G401 (cell line): ENCODE measurements around the gene JAG1. TPM values are rescaled to one million over a fixed set of nuclear protein-coding genes. Genes with fewer than 3 reads are reported as not detected.

Experiments
- DNase-seq: peaks from one replicate; pipeline ENCODE4 v3.0.0-alpha.2; 2015; ENCODE audit warnings: low spot score
- in situ Hi-C: cut with HindIII; loops from 2 replicates; pipeline ENCODE4 v1.10.0; 2016; ENCODE audit warnings: low sequenced_read_pairs, mixed read lengths
- total RNA-seq: library from RNA; depleted of rRNA; stranded (reverse); fragments of >200 nt; shearing (Covaris generic); gene quantifications from 2 replicates; pipeline ENCODE4 v1.2.3, GENCODE V29; 2014

The JAG1 gene
- total RNA-seq, 1 experiment from 2014 or later = not detected

DNA sequence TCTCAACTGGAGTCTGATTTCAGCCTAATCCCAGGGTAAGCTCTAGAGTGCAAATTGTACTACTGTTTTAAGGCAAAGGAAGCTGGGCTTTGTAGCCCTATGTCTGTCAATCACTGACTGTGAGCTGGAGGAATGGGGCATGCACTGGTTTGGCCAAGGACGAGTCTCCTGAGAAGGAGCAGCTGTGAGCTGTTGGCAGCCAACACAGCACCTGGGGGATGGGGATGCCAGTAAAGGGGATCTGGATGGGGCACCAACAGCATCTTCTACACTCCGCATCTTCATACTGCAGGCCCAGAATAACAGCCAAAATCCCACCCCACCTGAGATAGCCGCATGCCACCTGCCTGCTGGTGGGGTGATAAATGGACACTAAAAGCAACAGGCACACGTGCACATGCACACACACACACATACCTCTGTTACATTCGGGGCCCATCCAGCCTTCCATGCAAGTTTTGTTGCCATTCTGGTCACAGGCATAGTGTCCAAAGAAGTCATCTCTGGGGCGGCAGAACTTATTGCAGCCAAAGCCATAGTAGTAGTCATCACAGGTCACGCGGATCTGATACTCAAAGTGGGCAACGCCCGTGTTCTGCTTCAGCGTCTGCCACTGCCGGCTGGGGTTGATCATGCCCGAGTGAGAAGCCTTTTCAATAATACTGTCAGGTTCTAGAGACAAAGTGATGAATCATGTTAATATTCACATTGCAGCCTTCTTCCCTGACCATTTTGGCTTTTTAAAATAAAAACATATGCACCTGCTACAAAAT is 15.6 kb downstream of the JAG1 start:
- no peak for DNase-seq
- in situ Hi-C loops = no loop called here

DNA sequence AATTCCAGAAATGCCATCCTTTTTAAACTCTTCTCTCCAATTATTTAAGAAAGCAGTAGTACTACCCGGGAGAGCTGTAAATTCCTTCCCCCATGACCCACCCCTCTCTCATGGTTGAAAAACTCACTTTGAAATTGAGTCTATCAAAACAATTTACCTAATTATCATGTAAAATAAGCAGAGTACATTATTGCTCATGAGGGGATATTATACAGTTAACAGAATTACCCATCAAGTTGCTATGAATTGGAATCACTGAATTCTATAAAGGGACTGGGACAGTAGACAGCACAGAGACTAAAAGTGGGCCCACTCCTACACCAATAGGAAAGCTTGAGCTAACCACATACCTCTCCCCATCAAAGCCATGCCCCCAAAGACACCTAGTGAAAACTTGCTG is 16.3 kb downstream of the JAG1 start:
- no peak for DNase-seq
- in situ Hi-C loops = no loop called here

DNA sequence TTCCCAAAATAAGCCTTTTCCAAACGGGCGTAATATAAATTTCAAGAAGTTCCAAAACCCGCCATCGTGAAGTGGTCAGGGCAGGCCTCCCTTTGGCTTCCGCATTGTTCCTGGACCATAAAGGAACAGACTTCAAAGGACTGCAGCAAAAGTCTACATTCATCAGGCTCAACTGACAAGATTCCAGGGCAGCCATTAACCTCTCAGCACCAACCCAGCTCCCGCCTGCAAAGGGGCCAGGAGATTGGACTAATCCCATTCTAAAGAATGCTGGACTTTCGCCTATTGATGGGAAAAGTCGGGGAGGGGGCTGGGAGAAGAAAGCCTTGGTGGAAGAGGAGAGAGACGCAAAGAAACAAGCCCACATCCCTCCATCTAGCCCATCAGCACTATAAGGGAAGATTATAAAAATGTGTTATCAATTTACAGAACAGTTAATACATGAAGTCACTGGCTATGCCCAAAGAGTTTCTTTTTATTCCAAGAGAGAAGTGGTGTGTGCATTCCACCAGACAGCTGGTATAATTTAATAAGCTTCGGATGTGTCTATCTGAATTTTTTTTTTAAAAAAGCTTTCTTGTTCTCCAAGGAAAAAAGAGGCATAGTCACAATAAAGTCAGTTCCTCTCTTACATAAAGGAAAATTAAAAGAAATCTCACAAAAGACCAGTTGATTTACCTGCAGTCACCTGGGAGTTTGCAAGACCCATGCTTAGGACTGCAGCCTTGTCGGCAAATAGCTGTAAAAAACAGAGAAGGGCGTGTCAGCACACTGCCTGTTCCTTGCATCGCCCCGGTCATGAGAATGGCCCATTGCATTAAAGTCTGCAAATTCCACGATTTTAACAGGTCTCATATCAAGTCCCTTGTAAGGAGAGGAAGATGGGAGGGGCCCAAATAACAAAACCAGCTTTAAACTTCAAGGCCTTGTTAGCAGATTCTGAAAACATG is 17.8 kb downstream of the JAG1 start:
- DNase-seq = no peak
- in situ Hi-C loops = no loop called here

DNA sequence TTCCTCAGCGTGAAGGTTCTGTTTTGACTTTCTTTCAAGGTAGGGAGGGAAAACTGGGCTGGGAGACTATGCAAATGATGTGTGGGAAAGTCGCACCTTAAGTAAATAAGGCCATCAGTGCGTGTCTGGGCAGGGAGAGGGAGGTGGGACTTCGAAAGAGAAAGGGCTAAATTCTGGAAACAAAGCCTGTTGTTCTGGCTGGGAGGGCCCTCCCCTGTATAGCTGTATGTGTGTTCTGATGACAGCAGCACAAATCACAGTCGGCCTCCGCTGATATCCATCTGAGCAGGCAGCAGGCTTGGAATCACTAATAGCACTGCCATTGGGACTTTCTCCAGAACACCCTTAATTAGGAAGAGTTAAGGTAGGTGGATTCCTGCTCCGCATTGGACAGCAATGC is 19.2 kb downstream of the JAG1 start:
- no peak for DNase-seq
- in situ Hi-C loops = no loop called here

DNA sequence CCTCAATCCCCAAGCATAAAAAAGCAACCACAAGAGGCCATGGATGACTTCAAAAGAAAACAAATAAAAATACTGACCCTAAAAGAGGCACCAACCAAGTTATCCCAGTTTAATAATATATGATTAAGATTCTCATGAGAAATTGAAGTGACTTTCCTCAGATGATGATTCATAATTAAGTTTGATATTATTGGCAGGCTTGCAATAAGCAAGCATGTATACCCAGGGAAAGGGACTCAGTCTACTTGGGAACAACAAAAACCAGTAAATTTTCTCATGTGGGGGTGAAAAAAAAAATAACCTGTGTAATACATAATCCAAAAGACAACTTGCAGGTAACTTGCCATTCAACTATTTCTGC is 19.6 kb downstream of the JAG1 start:
- in situ Hi-C loops = no loop called here
- no peak for DNase-seq

DNA sequence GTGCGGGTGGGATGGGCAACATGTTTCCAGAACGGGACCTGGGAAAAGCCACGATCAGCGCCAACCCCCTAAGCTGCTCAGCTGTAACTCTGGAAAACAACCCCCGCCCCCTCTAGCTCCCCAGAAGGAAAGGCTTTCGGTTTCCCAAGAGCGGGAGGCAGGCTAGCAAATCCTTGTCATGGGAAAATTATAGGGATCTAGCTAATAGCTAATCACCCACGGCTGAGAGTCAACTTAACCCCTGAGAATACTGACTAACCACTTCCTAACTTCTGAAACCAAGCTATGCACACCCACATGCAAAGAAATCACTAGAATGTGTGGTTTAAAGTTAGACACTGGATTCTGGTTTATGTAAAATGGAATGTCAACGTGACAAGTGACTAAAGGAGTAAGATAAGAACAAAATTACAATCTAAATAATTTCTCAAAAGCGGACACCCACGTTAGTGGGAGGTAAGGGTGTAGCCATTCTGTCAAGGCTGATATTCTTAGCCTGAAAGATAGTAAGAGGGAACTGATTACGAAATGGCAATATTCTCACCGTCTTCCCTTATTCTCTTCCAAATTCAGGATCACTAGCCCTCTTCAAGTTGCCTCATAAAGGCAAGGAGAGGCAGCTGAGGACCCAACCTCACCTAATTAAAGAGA is 20.1 kb downstream of the JAG1 start:
- DNase-seq = no peak
- in situ Hi-C loops = no loop called here

DNA sequence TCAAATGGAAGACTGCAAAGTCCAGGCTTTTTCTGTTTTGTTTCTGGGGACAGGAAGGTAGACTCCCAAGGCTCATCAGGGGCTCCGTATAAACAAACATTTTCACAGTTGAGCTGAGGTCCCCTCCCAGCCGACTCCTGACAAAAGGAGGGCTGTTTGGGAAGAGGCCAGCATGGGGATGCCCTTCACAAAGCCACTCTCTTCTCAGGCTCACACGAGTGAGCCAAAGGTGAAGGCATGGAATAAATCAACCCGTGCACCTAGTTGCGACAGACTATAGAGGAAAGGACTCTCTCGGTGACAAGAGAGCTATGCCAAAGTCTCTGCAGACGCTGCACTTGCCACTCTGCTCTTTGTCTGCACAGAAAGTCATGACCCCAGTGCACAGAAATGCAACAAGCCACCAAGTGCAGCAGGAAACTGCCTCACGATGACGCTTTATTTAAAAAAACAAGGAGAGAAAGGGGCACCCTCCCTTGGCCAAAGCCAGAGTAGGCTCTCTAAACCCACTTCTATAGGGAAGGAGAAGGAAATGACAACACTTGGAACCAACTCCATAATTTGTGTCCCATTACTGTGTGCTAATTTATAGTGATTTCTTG is 21.0 kb downstream of the JAG1 start:
- DNase-seq = no peak
- in situ Hi-C loops = no loop called here

DNA sequence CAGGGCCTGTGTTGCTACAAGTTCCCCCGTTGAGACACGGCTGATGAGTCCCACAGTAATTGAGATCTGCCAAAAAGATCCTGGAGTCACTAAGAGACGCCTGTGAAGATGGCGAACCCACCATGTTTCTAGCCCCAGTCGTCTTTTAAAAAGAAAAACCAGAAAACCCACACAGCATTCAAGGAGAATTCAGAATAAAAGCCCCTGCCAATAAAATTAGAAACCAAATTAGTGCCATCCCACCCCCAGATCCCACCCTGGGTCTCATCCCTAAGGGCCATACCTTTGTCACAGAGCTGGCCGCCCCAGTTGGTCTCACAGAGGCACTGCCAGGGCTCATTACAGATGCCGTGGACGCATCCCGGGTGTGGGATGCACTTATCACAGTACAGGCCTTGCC is 21.6 kb downstream of the JAG1 start:
- no peak for DNase-seq
- in situ Hi-C loops = no loop called here

DNA sequence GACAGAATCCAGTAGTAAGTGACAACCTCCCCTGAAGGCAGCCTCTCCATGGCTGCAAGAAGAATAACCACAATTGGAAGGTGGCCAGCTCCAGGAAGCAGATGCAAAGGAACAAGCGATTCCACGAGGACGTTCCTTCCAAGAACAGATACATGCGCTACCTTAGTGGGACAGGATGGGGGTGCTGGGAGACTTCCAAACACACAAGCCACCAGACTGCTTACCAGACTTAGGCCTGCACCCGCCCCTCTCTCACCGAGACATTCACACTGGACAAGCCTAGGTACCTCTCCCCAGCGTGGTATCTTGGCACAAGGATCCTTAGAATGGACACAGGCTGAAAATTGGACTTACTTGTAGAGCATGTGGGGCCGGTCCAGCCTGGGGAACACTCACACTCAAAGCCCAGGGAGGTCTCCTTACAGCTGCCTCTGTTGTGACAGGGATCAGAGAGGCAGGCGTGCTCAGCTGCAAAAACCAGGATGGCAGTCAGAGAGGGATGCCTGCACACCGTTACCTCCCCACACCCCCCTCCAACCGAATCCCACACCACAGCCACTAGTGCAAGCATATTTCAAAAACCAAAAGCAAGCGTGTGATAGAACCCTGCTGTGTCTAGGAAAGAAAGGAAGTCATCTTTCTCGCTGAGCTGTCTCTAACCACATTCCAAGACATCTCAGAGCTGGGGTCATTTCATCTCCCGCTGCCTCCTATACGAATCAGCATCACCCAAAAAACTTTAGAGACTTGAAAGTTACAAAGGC is 22.4 kb downstream of the JAG1 start:
- in situ Hi-C loops = no loop called here
- DNase-seq = no peak

DNA sequence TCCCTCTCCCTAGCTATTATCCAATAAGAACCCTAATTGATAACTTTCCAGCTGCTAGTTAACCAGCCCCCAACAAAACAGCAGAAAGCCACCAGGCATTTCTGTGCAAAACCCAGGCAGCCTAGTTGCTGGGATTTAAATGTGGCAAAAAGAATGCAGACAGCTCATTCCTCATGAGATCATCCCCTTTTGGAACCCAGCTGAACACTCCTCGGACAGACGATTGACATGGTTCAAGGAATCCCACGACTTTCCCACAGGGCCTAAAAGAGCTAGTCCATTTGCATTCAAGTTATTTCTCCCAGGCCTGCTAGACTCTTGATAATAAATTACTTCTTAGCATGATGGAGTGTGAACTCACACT is 24.0 kb downstream of the JAG1 start:
- DNase-seq = no peak
- in situ Hi-C loops = no loop called here

DNA sequence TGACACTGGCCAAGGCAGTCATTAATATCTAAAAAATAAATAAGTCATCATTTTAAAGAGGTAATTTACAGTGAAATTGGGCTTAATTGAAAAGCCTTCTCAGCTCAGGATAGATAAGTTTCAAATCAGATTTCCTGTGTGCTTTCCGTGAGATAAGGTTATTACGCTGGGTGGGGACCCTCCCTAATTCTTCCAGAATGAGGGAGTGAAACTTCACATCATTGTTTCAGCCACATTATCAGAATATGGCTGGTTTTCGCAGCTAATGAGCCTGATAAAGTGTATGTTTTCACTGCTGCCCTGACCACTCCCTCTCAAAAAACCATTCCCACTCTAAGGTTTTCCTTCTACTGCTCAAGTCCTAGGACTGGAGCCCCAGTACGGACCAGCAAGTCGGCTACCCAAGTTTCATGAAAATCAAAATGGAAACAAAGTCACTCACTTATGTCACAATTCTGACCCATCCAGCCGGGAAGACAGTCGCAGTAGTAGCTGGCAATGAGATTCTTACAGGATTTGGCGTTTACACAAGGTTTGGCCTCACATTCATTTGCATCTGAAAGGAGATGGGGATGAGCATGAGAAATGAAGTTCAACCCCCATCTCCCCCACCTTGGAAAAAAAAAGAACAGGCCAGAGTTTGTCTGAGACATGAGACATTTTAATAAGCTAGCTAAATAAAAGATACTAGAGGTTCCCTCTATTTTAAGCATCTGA is 24.6 kb downstream of the JAG1 start:
- in situ Hi-C loops = no loop called here
- no peak for DNase-seq

DNA sequence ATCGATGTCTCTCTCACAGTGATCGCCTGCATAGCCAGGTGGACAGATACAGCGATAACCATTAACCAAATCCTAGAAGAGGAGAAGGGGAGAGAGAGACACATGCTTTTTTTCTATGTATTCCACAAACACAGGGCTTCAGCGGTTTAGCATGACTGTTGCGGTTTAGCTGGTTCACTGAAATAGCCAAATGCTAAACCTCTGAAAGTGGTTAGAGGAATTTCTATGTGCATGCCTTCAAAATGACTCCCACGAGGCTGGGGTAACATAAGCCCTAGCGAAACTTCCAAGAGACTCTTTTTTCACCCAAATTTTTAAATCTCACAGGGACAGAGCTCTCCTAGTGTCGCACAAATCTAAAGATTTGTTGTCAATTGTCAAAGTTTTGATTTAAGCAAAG is 25.1 kb downstream of the JAG1 start:
- no peak for DNase-seq
- in situ Hi-C loops = no loop called here

DNA sequence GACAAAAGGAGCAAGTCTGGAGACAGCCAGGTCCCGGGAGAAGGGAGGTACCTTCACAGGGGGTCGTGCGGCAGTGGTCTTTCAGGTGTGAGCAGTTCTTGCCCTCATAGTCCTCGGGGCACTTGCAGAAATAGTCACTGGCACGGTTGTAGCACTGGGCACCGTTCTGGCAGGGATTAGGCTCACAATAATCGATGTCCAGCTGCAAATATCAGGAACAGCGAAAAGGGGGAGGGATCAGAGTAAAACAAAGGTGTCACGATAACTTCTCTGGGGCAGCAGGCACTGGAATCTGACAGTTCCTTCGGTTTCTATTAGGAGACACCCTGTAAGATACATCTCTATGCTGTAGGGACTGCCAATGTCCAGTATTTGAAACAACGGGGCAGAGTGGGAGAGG is 25.9 kb downstream of the JAG1 start:
- in situ Hi-C loops = no loop called here
- no peak for DNase-seq

DNA sequence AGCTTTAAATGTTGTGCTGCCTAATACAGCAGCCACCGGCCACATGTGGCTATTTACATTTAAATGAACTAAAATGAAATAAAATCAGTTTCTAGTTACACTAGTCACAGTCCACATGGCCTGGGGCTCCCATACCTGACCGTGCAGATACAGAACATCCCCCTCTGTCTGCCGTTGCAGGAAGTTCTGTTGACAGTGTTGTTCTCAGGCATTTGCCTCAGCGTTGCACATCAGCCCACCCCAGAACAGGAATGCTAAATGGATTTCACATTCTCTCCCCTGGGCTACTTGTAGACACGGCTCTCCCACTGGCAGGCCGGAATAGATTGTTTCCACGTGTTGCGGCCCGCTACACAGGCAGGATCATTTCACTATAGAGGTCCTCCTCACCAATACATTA is 26.3 kb downstream of the JAG1 start:
- in situ Hi-C loops = no loop called here
- DNase-seq = no peak

DNA sequence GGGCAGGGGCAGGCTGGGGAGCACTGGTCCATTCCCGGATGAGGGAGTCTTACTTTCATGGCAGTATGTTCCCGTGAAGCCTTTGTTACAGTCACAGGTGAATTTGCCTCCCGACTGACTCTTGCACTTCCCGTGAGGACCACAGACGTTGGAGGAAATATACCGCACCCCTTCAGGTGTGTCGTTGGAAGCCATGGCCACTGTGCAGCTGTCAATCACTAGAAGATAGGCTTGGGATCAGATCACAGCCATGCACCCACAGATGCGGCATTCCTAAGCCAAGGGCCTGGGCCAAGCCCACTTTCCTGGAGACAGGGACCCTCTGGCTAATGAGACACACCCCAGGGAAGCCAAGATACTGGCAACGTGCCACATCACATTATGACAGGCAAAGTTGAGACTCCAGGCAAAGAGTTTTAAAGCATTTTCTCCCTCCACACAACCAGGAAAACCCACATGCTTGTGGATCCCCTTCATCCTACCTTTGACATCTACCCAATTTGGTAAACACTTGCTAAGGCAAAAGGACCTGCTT is 26.8 kb downstream of the JAG1 start:
- in situ Hi-C loops = no loop called here
- no peak for DNase-seq

DNA sequence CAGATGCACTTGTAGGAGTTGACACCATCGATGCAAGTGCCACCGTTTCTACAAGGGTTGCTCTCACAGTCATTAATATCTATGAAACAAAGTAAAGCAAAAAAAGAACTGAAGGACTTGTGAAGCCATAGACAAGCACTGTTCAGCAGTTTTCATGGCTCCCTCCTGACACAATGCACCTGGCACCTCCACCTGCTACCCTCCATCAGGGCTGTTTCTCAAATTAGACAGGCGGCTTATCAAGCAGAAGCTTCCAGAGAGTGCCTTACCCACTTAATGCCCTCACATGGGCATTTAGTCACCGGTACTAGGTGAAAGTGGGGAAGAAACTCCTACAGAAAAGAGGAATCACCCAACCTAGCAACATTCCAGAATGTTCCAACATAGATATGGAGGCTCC is 27.8 kb downstream of the JAG1 start:
- no peak for DNase-seq
- in situ Hi-C loops = no loop called here

DNA sequence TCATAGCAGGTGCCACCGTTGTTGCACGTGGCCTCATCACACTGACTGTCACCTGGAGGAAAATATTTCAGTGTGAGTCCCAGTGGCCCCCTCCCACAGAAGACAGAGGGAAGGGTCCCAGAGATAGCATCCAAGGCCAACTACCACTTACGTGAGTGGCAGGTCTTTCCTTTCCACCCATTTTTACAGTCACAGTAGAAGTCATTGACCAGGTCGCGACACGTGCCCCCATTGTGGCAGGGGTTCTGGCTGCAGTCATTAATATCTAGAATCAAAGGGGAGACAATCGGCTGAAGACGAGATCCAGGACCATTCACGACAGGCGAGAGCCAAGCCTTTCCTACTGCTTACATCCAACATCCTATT is 28.6 kb downstream of the JAG1 start:
- in situ Hi-C loops = no loop called here

DNA sequence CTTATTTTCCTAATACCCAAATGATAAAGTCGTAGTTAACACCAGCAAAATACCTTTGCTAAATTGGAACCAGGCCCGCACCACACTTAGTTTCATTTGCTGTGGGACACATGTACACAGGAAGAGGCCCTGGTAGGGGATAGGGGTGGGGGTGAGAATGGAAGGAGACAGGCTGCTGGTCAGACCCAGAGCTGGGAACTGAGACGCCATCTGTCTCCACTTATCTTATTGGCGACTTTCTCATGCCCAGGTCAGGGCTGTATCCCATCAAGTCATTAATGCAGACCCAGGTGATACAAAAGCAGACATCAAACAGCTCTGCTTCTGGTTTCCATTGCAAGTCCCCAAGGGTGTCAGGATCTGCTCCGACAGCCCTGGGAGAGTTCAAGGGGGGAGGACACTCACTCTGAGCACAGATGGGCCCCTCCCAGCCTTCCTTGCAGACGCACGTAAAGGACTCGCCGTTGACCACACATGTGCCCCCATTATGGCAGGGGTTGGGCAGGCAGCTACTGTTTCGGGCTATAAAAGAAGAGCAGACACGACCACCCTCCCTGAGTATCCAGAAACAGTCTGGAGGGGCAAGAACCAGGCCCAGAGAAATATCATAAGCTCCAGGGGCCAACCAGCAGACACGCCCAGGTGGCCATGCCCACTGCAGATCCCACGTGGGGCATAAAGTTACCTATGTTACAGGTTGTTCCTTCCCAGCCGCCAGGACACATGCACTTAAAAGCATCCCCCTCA is 29.2 kb downstream of the JAG1 start:
- no peak for DNase-seq
- in situ Hi-C loops = no loop called here

More for the DNA sequence above, 28.6 kb downstream of the JAG1 start:
- DNase-seq = no peak
